Right lobe of liver (tissue), 6 donors: ENCODE data around the gene KRT84. TPM values are rescaled to one million over a fixed set of nuclear protein-coding genes. Genes with fewer than 3 reads are reported as not detected.

Experiments
- ATAC-seq, 4 donors: fragments of 200-7000 bp; cut with Tn5 transposase; one replicate each; pipeline ENCODE4 v1.9.1; 2020; ENCODE audit warnings: mild to moderate bottlenecking in 4 of 4, moderate library complexity in 4 of 4
- DNase-seq, 3 donors: peaks; one replicate each; pipeline ENCODE4 v3.0.0-alpha.2; 2020
- H3K27ac ChIP-seq, 3 donors: fragments of 200-600 bp; one replicate each; pipeline ENCODE4 v1.8.0; 2022
- H3K27me3 ChIP-seq, 2 donors: fragments of 200-600 bp; one replicate each; pipeline ENCODE4 v1.8.0; 2022
- H3K36me3 ChIP-seq, 4 donors: fragments of 200-600 bp; sonication (generic) in 1 of 4; one replicate each; pipeline versions ENCODE4 v1.5.1 to v1.8.0; 2017 to 2022; ENCODE audit warnings: control low read depth in 1 of 4
- H3K4me1 ChIP-seq, 4 donors: fragments of 200-600 bp; sonication (generic) in 1 of 4; one replicate each; pipeline versions ENCODE4 v1.5.1 to v1.8.0; 2017 to 2022; ENCODE audit warnings: control low read depth in 1 of 4
- H3K4me3 ChIP-seq, 3 donors: fragments of 200-600 bp; one replicate each; pipeline ENCODE4 v1.8.0; 2022
- H3K9me3 ChIP-seq, 4 donors: fragments of 200-600 bp; sonication (generic) in 1 of 4; one replicate each; pipeline versions ENCODE4 v1.5.1 to v1.8.0; 2017 to 2022; ENCODE audit warnings: control low read depth in 1 of 4
- POLR2A ChIP-seq: fragments of 450-650 bp; IDR thresholded peaks from one replicate; pipeline ENCODE4 v1.6.1; 2017; ENCODE audit warnings: antibody characterized with exemption, mild to moderate bottlenecking
- WGBS: methylation state at CpG from one replicate; pipeline ENCODE4 v1.1.6; 2018; ENCODE audit warnings: low coverage, low lambda C conversion rate; ENCODE audit not compliant: insufficient coverage; ENCODE audit errors: missing lambda C conversion rate; 5-methylcytosine and 5-hydroxymethylcytosine counted together
- intact Hi-C, 2 donors: fragments of 100-400 bp; cut with DNase I; formaldehyde crosslinking; loops; one replicate each; pipeline versions ENCODE4 v1.11.2 to v1.14.1; 2022
- long read RNA-seq: library from polyadenylated mRNA; unstranded; transcript quantifications from one replicate; pipeline ENCODE4 v2.0.0, GENCODE V29; 2019
- total RNA-seq, 6 experiments: library from RNA; depleted of rRNA in 2 of 6; stranded (reverse); fragments of >200 nt in 2 of 6; fragmentation: NEBNext Ultra II Directional in 3 of 6; extraction: Animal tissue kit (Norgen Biotek cat#: 25700) in 3 of 6; gene quantifications; one replicate each; pipeline versions ENCODE4 v1.1.0 to v1.2.4, GENCODE V29; 2016 to 2023
- TF ChIP-seq, protein P1 (sequence below), 4 donors: fragments of 200-600 bp in 3 of 4; fragments of 450-650 bp in 1 of 4; IDR thresholded peaks; one replicate each; pipeline versions ENCODE4 v1.5.1 to v1.8.0; 2016 to 2022; ENCODE audit warnings: antibody characterized with exemption in 4 of 4, mild to moderate bottlenecking in 2 of 4
- donor health status: DM: no; HTN: yes; CAD: no.
- donor health status: DM: no; HTN: no; CAD: no.
- donor health status: DM: no; HTN: no; CAD: no.
- donor health status: DM: no; HTN: yes; CAD: no.
- donor health status: DM: no; HTN: yes; CAD: no.

KRT84 gene, protein sequence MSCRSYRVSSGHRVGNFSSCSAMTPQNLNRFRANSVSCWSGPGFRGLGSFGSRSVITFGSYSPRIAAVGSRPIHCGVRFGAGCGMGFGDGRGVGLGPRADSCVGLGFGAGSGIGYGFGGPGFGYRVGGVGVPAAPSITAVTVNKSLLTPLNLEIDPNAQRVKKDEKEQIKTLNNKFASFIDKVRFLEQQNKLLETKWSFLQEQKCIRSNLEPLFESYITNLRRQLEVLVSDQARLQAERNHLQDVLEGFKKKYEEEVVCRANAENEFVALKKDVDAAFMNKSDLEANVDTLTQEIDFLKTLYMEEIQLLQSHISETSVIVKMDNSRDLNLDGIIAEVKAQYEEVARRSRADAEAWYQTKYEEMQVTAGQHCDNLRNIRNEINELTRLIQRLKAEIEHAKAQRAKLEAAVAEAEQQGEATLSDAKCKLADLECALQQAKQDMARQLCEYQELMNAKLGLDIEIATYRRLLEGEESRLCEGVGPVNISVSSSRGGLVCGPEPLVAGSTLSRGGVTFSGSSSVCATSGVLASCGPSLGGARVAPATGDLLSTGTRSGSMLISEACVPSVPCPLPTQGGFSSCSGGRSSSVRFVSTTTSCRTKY
- total RNA-seq: not detected
- long read RNA-seq: 0 reads

DNA sequence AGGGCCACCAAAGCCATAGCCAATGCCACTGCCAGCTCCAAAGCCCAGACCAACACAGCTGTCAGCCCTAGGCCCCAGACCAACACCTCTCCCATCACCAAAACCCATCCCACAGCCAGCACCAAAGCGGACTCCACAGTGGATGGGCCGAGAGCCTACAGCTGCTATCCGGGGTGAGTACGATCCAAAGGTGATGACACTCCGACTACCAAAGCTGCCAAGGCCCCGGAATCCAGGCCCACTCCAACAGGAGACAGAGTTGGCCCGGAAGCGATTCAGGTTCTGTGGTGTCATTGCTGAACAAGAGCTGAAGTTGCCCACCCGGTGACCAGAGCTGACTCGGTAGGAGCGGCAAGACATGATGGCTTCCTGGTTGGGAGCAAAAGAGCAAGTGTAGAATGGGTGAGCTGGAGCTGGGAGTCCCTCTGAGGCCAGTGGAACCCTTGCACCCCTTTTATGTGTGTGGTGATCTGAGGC, at the start of gene KRT84:
TSS of gene KRT84 (minus strand) at position 427 of the 477 bp plus-strand sequence. CDS start at position 360, 67 bp downstream.
- H3K36me3 ChIP-seq: no peaks in the 10 kb centered on the region
- H3K9me3 ChIP-seq: no peaks in the 10 kb centered on the region
- intact Hi-C loops: no loop called here
- H3K4me1 ChIP-seq: no peaks in the 10 kb centered on the region
- H3K27ac ChIP-seq: no peak within 1 kb of the TSS
- no peaks in the 10 kb centered on the region for H3K27me3 ChIP-seq
- TF ChIP-seq, protein P1, sequence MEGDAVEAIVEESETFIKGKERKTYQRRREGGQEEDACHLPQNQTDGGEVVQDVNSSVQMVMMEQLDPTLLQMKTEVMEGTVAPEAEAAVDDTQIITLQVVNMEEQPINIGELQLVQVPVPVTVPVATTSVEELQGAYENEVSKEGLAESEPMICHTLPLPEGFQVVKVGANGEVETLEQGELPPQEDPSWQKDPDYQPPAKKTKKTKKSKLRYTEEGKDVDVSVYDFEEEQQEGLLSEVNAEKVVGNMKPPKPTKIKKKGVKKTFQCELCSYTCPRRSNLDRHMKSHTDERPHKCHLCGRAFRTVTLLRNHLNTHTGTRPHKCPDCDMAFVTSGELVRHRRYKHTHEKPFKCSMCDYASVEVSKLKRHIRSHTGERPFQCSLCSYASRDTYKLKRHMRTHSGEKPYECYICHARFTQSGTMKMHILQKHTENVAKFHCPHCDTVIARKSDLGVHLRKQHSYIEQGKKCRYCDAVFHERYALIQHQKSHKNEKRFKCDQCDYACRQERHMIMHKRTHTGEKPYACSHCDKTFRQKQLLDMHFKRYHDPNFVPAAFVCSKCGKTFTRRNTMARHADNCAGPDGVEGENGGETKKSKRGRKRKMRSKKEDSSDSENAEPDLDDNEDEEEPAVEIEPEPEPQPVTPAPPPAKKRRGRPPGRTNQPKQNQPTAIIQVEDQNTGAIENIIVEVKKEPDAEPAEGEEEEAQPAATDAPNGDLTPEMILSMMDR (IDR thresholded peaks at IDR 0.05): no peak
- TF ChIP-seq POLR2A: no peak
- DNase-seq: no peak
- no peak within 1 kb of the TSS for H3K4me3 ChIP-seq
- ATAC-seq: no peak
- WGBS: 100% methylated on average over 2 of the region's 11 CpGs

DNA sequence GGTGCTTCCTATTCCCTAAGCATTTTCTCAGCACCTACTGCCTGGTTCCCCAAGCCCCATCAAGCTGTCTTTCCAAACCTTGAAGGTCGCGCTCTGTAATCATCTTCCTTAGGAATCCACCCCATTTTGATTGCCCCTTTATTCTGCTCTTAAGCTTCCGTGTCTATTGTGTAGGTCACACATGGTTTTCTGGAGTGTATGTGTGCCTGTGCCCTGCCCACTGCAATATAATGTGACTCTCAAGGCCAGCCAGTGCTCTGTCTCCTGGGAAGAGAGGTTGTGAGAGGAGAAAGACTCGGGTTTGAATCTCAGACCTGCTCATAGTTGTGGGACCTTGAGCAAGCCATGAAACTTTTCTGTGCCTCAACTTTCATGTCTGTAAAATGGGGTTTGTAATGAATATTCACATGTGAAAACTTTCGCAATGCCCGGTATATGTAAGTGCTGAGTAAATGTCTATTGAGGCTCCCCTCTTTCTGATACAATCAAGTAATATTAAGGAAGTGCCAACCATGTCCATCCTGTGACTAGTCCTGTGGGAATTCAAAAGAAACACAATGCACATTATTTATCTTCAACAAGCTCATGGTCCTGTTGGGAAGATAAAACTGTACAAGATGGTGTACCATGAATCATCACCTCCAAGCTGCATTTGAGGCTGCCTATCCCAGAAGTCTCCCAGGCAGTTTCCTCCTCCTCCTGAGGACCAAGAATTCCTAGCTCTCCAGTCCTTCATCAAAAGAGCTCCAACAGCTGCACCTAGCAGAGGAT, 49.5 kb upstream of the KRT84 start:
- no peak overlapping the region for H3K4me3 ChIP-seq
- H3K36me3 ChIP-seq: no peaks in the 10 kb centered on the region
- ATAC-seq (no peak), DNase-seq (no peak)
- intact Hi-C loops: no loop called here
- H3K27ac ChIP-seq: no peak overlapping the region
- no peaks in the 10 kb centered on the region for H3K27me3 ChIP-seq
- no peaks in the 10 kb centered on the region for H3K9me3 ChIP-seq
- 87% methylated on average over 6 of the region's 6 CpGs for WGBS
- TF ChIP-seq POLR2A: no peak
- TF ChIP-seq, protein P1 (IDR thresholded peaks at IDR 0.05): no peak
- H3K4me1 ChIP-seq: no peaks in the 10 kb centered on the region

DNA sequence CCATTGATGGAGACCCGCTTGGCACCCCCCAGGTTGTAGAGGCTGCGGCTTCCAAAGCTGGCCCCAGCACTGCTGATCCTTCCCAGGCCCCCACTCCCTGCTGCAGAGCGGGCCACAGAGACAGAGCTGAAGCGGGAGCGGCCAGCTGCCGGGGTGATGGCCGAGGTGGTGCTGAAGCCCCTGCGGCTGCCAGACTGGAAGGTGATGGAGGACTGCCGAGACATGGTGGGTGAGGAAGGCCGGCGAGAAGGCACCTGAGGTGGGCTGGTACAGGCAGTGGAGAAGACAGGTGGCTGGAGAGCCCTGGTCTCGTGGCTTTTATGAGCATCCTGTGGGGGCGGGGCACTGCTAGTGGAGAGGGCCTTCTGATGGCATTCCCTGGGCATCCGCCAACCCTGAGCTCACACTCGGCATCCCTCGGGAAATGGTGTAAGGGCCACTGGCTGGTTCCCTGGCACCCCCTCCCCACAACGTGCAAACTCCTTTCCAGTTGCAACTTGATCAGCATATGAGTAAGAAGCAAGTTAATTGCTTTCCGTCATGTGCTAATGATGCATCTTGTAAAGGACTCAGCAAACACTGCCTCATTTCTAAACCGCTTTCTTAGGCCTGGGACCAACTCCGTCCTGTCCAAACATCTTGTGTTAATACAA, 48.8 kb upstream of the KRT84 start, which contains the start of gene KRT75:
TSS of gene KRT75 (minus strand) at position 291 of the 653 bp plus-strand sequence. CDS start at position 224, 67 bp downstream.
- no peaks in the 10 kb centered on the region for H3K4me1 ChIP-seq
- no peaks in the 10 kb centered on the region for H3K27me3 ChIP-seq
- no peak within 1 kb of the TSS for H3K4me3 ChIP-seq
- no peak for ATAC-seq
- no peaks in the 10 kb centered on the region for H3K9me3 ChIP-seq
- WGBS: 53% methylated on average over 3 of the region's 20 CpGs
- DNase-seq: no peak
- TF ChIP-seq, protein P1 (IDR thresholded peaks at IDR 0.05): no peak
- H3K36me3 ChIP-seq: no peaks in the 10 kb centered on the region
- H3K27ac ChIP-seq: no peak within 1 kb of the TSS
- intact Hi-C loops: no loop called here

DNA sequence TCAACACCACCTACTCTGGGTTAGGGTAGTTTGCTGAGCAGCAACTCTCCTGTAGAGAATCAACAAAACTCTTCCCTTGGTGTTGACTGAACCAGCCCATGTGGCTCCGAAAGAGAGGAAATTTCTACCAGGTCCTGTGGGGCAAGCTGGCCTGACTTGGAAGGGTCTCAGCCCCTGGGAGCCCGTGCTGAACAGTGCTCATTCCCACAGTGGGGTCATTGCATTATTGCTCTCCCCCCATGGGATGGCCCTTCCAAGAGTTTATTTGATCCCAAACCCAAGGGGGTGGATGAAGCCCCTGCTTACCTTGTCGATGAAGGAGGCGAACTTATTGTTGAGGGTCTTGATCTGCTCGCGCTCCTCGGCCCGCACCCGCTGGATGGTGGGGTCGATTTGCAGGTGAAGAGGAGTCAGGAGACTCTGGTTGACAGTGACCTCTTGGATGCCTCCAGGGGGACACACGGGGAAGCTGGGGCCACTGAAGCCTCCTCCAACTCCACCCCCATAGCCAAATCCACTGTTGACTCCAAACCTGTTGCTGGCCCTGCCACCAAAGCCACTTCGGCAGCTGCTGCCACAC, 48.1 kb upstream of the KRT84 start:
- ATAC-seq: no peak
- H3K27ac ChIP-seq: no peak overlapping the region
- H3K4me1 ChIP-seq: no peaks in the 10 kb centered on the region
- intact Hi-C loops: no loop called here
- WGBS: 80% methylated on average over 9 of the region's 12 CpGs
- H3K36me3 ChIP-seq: no peaks in the 10 kb centered on the region
- no peak overlapping the region for H3K4me3 ChIP-seq
- TF ChIP-seq, protein P1 (IDR thresholded peaks at IDR 0.05): no peak
- TF ChIP-seq POLR2A: no peak
- H3K27me3 ChIP-seq: no peaks in the 10 kb centered on the region
- DNase-seq: no peak
- no peaks in the 10 kb centered on the region for H3K9me3 ChIP-seq
